Measurements from ENCODE around the gene SH3PXD2B. TPM values are rescaled to one million over a fixed set of nuclear protein-coding genes. Genes with fewer than 3 reads are reported as not detected.
"Not testable (repeated sequence)": the region's sequence is repeated elsewhere in the genome, so short reads cannot be mapped to it uniquely, and the experiment has no call there.

SH3PXD2B gene
- total RNA-seq, 1 donor from 2014 or later: 3.8 TPM

DNA sequence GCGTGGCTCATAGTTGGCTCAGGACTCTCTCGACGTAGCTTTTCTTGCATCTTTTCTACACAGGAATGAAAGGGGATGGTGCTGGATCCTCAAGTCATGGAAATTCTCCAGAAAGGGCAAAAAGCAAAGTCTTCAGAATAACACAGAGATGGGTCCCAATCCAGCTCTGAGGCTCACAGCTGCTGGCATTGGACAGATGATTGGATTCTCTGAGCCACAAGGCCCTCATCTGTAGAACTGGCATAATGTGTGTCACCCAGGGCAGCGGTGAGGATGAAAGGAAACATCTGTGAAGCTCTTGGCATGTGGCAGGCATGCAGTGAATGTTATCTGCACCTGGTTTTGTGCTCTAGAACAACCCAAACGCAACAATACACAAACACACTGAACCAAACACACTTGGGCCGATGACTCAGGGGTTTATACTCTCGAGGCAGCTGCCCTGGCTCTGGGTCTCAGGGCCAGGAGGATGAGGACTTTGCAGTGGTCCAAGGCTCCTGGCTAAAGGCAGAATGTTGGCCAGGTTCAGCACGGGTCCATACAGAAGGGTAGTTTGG lies 106.8 kb downstream of the SH3PXD2B start:
- no peak for DNase-seq (ENCODE audit: low spot score)
- ATAC-seq: no peak

DNA sequence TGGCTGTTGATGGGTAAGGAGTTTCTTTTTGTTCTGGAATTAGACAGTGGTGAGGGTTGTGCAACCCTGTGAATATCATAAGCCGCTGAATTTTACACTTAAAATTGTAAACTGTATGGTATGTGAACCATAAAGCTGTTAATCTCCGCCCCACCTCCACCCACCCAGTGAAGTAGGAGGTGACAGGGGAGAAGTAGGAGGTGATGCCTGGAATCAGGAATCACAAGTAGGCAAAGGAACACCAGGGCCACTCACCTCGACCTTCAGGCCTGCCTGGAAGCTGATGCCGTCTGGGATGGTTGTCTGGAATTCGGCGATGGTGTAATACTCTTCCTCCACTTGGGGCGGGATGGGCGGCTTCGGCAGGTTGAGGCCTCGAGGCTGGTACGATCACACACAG lies 108.4 kb downstream of the SH3PXD2B start:
- ATAC-seq (no peak), DNase-seq (ENCODE audit: low spot score) (no peak)

DNA sequence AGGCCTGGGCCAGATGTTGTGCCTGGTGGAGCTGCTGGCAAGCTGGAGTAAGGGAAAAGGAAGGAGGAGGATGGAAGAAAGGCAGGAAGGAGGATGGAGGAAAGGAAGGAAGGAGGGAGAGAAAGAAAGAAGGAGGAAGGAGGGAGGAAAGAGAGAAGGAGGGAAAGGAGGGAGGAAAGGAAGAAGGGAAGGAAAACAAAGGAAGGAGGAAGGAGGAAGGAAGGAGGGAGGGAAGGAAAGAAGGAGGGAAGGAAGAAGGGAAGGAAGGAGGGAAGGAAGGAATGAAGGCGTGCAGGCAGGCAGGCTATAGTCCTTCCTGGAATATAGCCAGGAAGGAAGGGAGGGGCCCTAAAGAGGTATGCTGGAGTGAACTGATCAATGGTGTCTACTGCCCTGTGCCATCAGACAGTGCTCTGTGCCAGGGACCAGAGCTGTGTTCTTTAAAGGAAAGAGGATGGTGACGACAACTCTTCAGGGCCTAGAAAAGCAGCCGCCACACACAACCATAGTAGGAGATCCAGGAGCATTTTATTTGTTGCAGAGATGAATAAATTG lies 109.4 kb downstream of the SH3PXD2B start:
- ATAC-seq: no peak
- no peak for DNase-seq (ENCODE audit: low spot score)

DNA sequence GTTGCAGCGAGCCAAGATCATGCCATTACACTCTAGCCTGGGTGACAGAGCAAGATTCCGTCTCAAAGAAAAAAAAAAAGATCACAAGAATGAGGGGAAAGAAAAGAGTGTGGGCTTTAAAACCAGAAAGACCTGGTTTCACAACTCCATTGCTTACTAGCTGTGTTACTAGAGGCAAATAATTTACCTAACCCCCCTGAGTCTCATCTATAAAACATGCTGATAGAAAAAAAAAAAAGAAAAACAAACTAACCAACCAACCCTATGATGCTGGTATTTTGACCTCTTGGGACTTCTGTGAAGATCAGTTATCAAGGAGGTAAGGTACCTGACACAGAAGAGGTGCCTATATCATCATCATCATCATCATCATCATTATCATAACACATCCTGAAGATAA lies 110.6 kb downstream of the SH3PXD2B start:
- DNase-seq (ENCODE audit: low spot score) (no peak), ATAC-seq (no peak)

DNA sequence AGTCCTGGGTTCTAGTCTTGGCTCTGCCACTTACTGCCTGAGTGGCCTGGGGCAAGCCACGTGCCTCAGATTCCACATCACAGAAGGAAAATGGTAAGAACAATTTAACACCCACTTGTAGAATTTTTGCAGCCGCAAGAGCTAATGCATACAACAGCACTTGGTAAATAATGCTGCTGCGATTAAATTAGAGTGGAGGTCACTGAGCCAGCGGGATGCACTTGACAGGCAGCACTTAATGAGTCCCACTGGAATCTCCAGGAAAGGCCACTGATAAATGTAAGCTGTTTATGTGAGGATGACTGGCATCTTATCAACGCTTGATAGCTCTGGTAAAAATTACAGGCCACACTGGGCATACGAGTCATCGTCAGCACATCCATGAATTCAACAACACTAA lies 111.4 kb downstream of the SH3PXD2B start:
- DNase-seq (ENCODE audit: low spot score) (no peak), ATAC-seq (no peak)

DNA sequence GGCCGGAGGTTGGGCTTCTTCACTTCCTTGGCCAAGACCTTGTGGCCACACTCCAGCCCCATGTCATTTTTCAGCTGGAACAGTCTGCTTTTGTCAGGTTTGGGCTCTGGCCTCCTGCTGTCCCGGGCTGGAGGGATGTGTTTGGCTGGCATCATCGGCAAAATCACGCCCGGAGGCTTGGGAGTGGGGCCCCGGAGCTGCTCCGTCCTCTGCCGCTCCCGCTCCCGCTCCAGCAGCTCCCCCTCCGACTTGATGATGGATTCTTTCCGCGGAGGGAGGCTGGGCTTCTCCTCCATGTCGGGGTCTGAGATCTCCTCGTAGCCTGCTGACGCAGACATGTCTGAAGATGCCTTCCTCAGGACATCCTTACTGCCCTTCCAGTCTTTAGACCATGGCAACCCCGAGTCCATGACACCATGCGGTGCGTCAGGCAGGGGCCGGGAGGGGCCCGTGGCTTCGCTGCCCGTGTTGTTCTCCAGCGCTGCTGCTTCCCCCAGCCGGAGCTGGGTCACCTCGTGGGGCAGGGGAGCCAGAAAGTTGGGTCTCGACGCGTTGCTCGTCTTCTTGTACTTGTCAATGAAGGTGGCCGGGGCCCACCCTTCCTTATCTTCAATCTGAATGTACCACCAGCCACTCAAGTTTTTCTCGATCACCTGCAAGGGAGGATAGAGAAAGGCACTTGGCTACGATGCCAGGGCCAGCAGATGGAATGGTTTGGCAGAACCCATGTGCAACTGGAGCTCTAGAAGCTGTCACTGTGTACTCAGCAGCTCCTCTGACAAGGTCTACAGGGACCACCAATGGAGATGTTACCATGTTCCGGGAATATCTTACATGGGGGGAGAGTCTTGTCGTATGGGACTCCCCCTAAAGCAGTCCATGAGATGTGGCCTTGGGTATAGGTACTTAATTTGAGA lies 114.8 kb downstream of the SH3PXD2B start:
- no peak for ATAC-seq
- no peak for DNase-seq (ENCODE audit: low spot score)

DNA sequence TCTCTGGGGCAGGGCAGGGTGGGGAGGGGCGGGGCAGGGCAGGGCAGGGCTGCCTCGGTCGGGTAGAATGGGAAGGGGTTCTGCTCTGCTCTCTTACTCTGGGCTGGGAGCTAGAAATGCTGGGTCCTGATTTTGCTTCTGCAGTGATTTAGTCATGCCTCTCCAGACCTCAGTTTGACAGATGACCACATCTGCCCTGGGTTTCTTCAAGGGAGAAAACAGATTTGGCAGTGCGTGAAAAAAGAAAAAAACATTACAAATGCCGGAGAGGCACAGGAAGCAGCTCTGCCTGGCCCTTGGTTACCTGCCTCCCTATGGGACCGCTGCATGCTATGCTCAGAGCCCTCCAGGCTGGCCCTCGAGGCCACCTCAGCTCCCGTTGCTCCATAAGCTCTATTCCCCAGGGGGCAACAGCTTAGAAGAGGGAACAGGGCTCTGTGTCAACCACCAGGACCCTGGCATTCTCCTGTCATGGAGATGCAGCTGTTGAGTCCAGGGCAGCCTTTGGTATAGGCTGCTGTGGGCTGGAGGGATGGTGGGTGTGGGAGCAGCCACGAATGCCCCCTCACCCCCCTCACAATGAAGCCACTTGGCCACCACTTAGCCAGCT lies 117.5 kb downstream of the SH3PXD2B start:
- DNase-seq (ENCODE audit: low spot score): no peak
- ATAC-seq: no peak

DNA sequence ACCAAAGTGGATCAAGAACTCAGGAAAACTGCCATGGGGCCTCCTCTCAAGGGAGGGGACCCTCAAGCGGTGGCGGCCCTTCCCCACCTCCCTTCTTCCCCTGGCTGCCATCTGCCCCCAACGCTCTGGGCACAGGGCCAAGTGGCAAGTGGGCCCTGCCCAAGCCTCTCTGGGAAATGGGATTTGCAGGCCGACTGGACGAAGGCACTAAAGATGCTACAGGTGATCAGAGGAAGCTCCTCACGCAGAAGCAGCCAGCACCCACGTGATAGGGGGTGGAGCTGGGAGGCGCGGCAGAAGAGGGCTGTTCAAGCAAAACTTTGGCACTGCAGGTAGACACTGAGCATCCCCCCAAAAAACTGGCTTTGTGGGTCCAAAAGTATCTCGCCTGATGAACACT lies 118.1 kb downstream of the SH3PXD2B start:
- no peak for DNase-seq (ENCODE audit: low spot score)
- ATAC-seq: no peak

DNA sequence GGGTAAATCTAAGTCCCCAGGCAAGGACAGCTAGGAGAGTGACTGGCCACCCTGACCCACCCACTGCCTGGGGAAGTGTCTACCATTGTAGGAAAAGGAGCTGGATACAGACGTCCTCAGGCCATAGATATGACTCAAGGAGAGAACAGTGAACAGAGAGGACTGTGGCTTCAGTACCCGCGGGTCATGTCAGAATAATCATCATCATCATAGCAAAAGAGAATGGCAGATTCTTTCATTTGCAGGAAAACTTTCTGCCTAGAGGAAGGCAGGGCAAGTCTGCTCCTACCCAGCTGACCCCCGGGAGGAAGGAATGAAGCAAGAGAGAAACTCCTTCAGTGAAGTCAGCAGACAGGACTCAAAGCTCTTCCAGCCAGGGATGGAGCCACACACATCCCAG lies 118.6 kb downstream of the SH3PXD2B start:
- ATAC-seq (no peak), DNase-seq (ENCODE audit: low spot score) (no peak)

DNA sequence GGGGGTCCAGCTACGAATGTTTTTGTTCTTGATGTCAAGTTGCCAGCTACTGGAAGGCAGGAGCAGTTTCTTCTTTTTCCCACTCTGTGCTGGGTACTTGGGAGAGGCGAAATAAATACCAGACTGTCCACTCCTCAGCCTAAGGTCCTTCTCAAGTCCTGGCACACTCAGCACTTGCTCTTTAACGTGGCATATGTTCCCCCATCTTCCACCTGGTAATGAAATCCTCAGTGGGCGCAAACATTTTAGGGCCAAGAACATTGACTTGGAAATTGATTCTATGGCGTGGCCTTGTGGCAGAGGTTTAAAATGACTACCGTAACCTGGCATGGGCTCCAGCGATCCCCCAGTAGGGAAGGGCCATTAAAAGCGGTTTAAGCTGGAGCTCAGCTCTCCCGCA lies 119.7 kb downstream of the SH3PXD2B start:
- ATAC-seq (no peak), DNase-seq (ENCODE audit: low spot score) (no peak)

DNA sequence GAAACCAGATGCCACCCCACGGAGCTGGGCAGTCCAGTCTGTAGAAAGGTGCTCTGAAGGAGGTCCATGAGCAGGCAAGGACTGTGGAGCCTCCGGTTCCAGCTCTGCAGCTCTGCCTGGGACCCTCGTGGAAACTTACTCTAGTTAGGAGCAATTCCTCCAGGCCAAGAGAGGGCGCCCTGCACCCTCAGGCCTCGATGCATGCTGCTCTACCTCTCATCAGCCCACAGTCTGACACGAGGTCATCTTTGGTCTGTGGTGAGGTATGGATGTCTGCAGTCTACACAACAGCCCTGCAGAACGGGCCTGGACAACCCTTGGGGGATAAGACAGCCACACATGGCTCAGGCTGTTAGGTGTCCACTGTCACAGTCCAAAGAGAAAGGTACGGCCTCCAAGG lies 120.1 kb downstream of the SH3PXD2B start:
- ATAC-seq: no peak
- no peak for DNase-seq (ENCODE audit: low spot score)

DNA sequence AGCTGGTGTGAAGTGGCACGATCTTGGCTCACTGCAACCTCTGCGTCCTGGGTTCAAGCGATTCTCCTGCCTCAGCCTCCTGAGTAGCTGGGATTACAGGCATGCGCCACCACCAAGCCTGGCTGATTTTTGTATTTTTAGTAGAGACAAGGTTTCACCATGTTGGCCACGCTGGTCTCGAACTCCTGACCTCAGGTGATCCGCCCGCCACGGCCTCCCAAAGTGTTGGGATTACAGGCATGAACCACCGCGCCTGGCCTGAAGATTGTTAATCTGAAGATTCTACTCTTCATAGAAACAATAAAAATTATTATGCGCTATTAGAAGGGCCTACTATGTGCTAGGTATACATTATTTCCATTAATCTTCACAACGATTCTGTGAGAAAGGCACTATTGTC lies 127.4 kb downstream of the SH3PXD2B start:
- ATAC-seq; DNase-seq (ENCODE audit: low spot score): not testable (repeated sequence)

DNA sequence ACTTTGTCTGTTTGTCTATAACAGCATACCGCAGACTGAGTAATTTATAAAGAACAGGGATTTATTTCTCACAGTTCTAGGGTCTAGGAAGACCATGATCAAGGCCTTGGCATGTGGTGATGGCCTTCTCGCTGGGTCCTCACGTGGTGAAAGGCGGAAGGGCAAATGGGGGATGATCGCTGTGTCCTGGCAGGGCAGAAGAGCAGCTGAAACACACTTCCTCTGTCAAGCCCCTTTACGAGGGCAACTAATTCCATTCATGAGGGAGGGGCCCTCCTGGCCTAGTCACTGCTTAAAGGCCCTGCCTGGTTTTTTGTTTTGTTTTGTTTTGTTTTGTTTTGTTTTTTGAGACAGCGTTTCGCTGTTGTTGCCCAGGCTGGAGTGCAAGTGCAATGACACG lies 128.9 kb downstream of the SH3PXD2B start:
- ATAC-seq: no peak
- no peak for DNase-seq (ENCODE audit: low spot score)

DNA sequence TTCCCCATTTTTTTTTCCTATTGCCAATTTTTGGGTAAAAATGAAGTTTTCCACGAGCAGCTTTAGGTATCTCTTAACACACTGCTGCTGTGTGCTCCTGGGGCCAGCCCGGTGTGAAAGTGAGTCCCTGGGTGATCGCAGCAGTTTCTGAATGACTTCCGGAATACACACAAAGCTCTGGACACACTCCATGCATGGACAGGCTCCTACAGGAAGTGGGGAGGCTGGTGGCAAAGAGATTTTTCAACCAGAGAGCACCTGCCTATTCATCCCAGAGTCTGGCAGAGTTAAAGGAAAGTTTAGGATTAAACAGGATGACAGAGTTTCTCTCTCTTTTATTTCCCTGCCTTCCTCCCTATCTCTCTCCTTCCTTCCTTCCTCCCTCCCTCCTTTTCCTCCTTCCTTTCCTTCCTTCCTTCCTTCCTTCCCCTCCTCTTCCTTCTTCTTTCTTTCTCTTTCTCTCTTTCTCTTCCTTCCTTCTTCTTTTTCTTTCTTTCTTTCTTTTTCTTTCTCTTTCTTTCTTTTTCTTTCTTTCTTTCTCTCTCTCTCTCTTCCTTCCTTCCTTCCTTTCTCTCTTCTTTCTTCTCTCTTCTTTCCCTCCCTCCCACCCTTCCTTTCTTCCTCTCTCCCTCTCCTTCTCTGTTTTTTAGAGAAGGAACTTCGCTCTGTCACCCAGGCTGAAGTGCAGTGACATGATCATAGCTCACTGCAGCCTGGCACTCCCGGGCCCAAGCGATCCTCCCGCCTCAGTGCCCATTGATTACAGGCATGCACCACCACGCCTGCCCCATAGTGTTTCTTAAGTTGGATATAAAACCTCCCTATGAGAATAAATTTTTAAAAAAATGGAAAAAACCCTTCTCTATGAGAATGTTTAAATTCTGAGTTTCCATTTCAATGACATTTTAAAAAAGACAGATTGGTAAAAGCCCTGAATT lies 132.0 kb downstream of the SH3PXD2B start:
- DNase-seq (ENCODE audit: low spot score) (no peak), ATAC-seq (no peak)

DNA sequence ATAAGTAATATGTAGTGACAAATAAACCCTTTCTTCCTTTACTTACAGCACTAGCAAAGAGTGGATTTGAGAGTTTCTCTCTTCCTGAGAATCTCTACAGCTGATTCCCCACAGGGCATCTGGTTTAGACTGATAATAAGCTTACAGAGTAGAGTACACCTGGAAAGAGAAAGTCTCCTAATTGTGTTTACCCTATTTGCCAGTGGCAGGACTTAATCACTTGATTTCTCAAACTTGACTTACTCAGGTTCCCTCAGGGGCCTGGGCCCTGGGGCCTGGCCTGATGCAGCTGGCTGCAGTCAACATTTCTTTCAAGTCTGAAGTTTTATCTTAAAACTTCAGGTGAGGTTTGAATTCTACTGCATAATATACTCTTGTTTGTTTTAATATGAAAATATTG lies 132.7 kb downstream of the SH3PXD2B start:
- DNase-seq (ENCODE audit: low spot score): no peak
- ATAC-seq: no peak

DNA sequence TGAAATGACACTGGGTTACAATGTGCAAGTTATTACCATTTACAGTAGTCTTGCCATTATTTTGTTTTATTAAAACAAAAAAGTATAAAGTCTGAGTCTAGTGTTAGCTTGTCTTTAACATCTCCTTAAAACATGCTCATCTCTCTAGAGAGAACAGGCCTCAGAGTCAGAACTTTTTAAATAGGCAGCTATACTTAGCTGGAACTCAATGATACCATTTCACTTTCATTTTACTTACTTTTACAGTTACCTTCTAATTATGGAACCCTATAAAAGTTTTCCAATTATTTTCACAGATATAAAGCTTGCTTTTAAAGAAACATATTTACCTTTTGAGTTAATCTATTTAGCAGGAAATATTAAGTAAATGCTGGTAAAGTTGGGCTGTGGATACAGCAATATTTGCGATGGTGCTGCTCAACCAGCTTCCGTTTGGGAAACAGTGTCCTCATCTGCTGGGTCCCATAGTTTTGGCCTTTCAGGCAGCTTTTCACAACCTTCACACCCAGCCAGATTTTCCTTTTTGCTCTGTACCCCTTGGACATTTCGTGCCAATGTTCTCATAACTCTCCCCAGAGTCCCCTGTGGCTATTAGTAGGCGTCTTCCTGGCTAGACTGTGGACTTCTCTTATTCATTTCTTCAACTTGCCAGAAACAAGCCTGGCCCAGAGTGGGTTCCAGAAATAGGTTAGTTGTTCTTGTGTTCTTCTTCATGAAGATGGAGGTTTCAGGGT lies 134.4 kb downstream of the SH3PXD2B start:
- DNase-seq (ENCODE audit: low spot score): no peak
- ATAC-seq: no peak

DNA sequence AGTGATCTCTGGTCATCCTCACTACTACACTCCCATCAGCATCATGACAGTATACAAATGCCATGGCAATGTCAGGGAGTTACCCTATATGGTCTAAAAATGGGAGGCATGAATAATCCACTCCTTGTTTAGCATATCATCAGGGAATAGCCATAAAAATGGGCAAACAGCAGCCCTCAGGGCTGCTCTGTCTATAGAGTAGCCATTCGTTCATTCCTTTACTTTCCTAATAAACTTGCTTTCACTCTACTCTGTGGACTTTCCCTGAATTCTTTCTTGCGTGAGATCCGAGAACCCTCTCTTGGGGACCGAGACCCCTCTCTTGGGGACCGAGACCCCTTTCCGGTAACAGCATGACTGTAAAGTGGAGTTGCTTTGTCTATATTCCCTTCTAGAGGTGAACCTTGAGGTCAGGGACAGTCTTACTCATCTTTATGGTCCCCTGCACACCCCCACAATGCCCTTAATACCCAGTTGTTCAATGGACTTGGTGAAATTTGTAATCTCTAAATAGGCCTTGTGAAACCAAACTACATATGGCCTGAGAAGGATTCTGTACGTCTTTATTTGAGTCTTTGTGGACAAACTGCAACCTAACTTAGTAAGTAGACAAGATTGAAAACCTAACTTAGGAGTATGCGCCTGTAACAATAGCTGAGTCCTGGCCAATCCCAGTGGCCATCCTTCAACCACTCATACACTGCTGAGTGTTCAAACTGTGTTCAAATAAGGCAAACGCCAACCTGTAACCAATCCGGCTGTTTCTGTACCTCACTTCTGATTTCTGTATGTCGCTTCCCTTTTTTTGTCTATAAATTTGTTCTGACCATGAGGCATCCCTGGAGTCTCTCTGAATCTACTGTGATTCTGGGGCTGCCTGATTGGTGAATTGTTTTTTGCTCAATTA lies 138.5 kb downstream of the SH3PXD2B start:
- DNase-seq (ENCODE audit: low spot score): no peak
- ATAC-seq: no peak

DNA sequence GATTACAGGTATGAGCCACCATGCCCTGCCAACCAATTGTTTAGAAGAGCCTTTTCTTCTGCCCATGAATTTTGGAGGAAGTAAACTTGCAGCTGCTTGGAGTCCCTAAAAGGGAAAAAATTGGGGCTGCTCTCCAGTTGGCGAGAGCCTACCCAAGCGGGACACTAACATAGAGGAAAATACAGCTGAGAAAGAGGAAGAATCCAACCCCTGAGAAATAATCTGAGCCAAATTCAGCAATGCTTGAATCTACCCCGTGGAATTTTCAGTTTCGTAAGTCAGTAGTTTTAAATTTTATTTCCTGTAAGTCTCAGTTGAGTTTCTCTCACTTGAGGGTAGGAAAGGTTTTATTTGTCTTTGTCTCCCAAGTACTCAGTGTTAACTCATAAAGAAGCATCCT lies 140.4 kb downstream of the SH3PXD2B start:
- ATAC-seq (no peak), DNase-seq (ENCODE audit: low spot score) (no peak)

DNA sequence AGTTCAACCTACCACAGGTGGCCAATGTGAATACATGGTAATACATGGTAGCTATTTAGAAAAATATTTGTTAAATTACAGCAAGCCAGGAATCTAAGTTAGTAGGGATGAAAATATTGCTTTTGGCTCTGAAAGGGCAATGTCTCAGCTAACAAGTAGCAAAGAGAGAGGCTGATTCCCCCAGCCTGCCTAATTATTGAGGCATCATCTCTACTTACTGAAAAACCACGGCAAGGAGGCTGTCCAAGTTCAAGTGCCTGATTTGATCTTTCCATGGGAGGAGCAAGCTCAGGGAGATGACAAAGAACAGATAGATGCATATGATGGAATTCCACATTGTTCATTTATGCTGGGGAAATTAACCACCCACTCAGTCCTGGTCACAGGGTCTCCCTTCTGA lies 142.0 kb downstream of the SH3PXD2B start:
- DNase-seq (ENCODE audit: low spot score) (no peak), ATAC-seq (no peak)
